D721Med (cell line): ENCODE results near the gene APOL3.

ENCODE experiments used
- DNase-seq: peaks from one replicate; pipeline ENCODE4 v3.0.0; 2011; ENCODE audit warnings: low spot score; ENCODE audit not compliant: insufficient read length
- FAIRE-seq: peaks from 2 replicates; lab custom pipeline; 2011; peaks lifted over from hg19 to GRCh38; lab: Jason Lieb, UNC
- TF ChIP-seq, protein P1 (sequence below): IDR thresholded peaks from 2 replicates; pipeline ENCODE4 v1.5.1; 2012; ENCODE audit warnings: mild to moderate bottlenecking, control low read depth; ENCODE audit not compliant: insufficient read depth; ENCODE audit errors: missing control alignments

The APOL3 gene

DNA sequence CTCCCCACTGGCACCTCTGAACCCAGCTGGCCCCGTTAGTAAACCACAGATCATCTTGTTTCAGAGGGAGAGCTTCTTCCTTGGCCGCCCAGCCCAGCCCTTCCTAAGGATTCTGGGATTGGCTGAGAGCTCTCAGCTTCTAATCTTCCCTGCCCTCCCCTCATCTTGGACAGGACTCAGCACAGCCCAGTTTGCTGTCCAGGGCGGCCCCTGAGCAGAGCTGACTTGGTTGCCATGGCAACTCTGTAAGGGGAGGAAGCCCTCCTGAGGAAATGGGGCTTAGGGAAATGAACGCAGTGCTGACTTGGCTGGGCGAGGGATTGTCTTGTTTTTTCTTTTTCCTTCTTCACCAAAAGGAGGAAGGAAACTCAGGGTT, 36.5 kb upstream of the APOL3 start:
- FAIRE-seq (no peak), DNase-seq (no peak)
- TF ChIP-seq, protein P1, sequence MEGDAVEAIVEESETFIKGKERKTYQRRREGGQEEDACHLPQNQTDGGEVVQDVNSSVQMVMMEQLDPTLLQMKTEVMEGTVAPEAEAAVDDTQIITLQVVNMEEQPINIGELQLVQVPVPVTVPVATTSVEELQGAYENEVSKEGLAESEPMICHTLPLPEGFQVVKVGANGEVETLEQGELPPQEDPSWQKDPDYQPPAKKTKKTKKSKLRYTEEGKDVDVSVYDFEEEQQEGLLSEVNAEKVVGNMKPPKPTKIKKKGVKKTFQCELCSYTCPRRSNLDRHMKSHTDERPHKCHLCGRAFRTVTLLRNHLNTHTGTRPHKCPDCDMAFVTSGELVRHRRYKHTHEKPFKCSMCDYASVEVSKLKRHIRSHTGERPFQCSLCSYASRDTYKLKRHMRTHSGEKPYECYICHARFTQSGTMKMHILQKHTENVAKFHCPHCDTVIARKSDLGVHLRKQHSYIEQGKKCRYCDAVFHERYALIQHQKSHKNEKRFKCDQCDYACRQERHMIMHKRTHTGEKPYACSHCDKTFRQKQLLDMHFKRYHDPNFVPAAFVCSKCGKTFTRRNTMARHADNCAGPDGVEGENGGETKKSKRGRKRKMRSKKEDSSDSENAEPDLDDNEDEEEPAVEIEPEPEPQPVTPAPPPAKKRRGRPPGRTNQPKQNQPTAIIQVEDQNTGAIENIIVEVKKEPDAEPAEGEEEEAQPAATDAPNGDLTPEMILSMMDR, result no peak

DNA sequence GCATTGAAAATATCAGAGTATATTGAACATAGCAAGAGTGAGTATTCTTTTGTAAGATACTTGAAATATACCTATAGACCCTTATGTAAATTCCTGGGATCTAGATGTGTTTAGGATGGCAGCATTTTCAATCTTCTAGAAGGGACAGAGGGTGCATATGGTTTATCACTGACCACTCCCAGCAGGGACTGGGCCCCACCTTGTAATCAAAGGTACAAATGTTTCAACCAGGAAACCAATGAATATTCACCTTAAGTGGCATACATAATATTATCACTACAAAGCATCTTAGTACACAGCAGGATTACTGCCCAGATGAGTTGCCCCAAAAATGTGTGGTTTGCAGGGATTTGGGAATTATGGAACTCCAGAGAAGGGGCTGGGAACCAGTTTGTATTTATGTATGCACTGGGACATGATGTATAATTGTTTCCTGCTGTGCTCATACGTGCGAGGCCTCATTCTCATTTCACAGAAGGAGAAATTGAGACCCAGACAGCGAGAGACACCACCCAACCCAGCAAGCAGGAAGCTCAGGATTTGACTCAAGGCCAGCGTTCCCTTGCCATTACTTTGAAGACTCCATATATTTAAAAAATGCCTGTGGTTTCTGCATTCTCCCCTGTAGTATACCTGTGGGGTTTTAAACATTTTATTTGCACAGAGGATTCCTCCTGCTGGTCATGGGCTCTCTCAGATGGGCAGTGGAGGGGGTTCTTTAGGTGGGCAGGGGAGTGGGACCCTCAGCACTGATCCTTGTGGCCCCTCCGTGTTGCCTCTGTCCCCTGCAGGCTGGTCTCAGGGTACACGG, 35.9 kb upstream of the APOL3 start:
- no peak for FAIRE-seq
- no peak for DNase-seq
- TF ChIP-seq, protein P1, result no peak

DNA sequence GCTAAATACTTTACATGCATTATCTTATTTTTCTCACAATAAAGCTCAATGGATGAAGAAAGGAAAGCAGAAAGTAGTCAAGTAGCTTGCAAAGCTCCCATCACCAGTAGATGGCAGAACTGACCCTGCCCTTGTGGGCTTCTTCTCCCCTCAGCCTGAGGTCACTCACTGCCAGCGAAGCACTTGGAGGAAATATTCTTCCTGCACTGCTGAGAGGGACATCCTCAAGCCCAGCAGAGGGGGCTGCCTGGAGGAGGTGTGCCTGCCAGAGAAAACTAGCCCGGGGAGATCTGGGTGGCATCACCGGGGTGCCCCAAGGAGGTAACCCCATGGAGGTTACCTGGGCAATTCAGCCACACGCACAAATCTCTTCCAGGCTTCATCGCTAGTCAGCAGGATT, 34.4 kb upstream of the APOL3 start:
- TF ChIP-seq, protein P1, result peak; percentile 54
- no peak for DNase-seq
- FAIRE-seq, result no peak

DNA sequence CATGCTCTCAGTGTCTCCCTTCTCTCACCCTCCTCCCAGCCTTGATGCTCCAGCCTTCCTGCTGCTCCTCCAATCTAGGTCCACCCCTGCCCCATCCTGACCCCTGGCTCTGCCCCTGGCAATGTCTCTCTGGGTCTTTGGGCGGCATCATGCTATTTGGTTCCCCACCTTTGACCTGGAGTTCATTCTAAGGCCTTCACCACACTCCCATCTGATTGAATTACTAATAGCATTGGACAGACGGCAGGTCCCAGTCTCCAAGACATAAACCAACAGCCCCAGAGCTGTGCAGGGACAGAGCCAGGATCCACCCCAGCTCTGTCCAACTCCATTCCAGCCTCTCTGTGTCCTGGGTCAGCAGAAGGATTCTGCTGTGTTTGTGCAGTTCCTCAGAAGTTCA, 33.8 kb upstream of the APOL3 start:
- FAIRE-seq (no peak), DNase-seq (no peak)
- TF ChIP-seq, protein P1, result no peak

DNA sequence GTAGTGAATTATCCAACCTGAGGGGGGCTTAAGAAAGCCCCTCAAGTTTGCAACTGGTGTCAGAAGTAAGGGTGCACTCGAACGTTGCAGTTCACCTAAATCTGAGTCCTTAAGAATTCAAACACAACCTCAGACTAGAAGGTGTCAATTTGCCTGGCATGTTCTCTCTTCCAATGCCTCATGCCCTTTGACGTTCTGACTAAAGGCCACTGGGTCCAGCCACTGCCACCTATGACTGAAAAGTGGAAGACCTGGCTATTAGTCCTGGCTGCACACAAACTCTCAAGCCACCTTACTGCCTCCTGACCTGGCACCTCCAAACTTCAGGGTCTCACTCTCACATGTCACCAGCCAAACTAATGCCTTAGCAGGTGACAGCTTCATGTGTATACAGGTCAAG, 33.0 kb upstream of the APOL3 start:
- TF ChIP-seq, protein P1, result no peak
- no peak for DNase-seq

DNA sequence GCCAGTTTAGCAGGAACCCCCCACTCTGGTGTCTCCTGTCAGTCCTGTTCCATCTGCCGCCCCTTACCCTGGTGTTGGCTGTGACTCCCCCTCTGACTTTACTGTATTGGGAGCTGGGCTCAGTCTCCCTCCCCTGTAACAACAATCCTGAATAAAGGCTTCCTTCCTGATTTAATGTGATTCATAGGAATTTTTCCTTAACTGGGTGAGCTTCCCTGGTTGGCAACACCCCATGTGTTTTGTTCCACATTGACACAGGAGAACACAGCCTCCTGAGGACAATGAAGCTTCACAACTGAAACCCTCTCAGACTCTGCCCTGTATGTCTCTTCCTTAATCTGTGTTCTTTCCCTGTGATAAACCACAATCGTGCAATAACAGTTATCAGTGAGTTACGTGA, 32.6 kb upstream of the APOL3 start:
- TF ChIP-seq, protein P1, result no peak
- no peak for FAIRE-seq
- DNase-seq, result no peak

More for the DNA sequence above, 33.0 kb upstream of the APOL3 start:
- FAIRE-seq, result no peak

DNA sequence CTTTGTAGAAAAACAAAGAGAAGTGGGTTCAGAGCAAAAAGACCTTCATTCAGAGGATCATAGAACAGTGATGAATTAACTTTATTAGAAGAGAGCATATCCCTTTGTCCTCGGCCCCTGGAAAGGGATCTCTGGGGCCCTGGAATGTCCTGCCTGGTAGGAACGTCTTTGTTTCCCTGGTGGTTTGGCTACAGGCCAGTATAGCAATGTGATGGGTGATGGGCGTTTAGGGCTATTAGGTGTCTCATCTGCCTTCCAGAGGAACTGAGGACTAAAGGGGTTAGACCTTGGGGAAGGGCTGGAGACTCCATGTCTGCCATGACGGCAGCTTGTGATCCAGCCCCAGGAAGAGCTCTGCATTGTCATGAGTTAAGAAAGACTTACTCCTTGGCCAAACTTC, 32.0 kb upstream of the APOL3 start:
- DNase-seq, result no peak
- FAIRE-seq, result no peak
- TF ChIP-seq, protein P1, result no peak
